ENCODE measurements around the gene PAK3. TPM values are rescaled to one million over a fixed set of nuclear protein-coding genes. Genes with fewer than 3 reads are reported as not detected.

The PAK3 gene
- total RNA-seq, 1 experiment from 2014 or later = 7.5 TPM

GRCh38 chrX:111101580-111101979 lies 5.6 kb downstream of the PAK3 start:
- no peak for DNase-seq

More at GRCh38 chrX:111101580-111101979, 5.6 kb downstream of the PAK3 start:
- Histone ChIP-seq H4K91ac (ENCODE audit: insufficient read length, low read depth, low read length) (no peak overlapping the region), H3K9me3 (ENCODE audit: control insufficient read depth, low read depth, low read length) (no peaks in the 10 kb centered on the region), H2BK12ac (ENCODE audit: insufficient read length, low read depth, low read length) (no peak overlapping the region), H3K23ac (ENCODE audit: insufficient read length, low read depth, low read length) (no peak overlapping the region), H2BK20ac (ENCODE audit: low read depth, low read length, poor library complexity, severe bottlenecking) (no peak overlapping the region), H2AK5ac (ENCODE audit: insufficient read length, low read length) (no peak overlapping the region), H3K14ac (ENCODE audit: insufficient read depth, low read length) (no peak overlapping the region), H3K18ac (ENCODE audit: insufficient read length, low read depth, low read length) (no peak overlapping the region), H2BK15ac (ENCODE audit: low read depth, low read length) (no peak overlapping the region), H3K9ac (ENCODE audit: extremely low read depth, insufficient read length, low read length) (no peak overlapping the region), H4K8ac (replicated peaks; ENCODE audit: insufficient read length, low read depth, low read length) (no peak overlapping the region), H2BK120ac (ENCODE audit: low read depth, low read length, poor library complexity, severe bottlenecking) (no peak overlapping the region), H4K20me1 (ENCODE audit: control insufficient read depth, insufficient read depth, insufficient read length) (no peaks in the 10 kb centered on the region), H3T11ph (ENCODE audit: low read length) (no peak overlapping the region), H3K56ac (ENCODE audit: insufficient read length, low read depth, low read length) (no peak overlapping the region), H2AFZ (ENCODE audit: low read length) (no peak overlapping the region), H3K79me2 (ENCODE audit: insufficient read depth, low read length) (no peaks in the 10 kb centered on the region), H3K4me1 (ENCODE audit: insufficient read depth, low read length) (peaks cover 3% of the 10 kb centered on the region; the same call in 1 of the 2 replicates), H3K4ac (ENCODE audit: low read depth, low read length) (no peak overlapping the region), H3K27me3 (ENCODE audit: insufficient read depth, low read length) (no peaks in the 10 kb centered on the region), H2BK5ac (ENCODE audit: insufficient read length, low read length) (no peak overlapping the region), H3K4me2 (ENCODE audit: insufficient read depth, insufficient read length, low read length) (no peak overlapping the region), H3K79me1 (ENCODE audit: insufficient read depth, low read depth, low read length, poor library complexity, severe bottlenecking) (no peaks in the 10 kb centered on the region), H4K5ac (ENCODE audit: insufficient read length, low read depth, low read length) (no peak overlapping the region), H3K23me2 (ENCODE audit: insufficient read length, low read depth, low read length, poor library complexity, severe bottlenecking) (peaks cover 3% of the 10 kb centered on the region), H3K27ac (ENCODE audit: insufficient read length, low read depth, low read length) (no peak overlapping the region)
- Mint-ChIP-seq H3K4me3 (no peak overlapping the region), H3K36me3 (ENCODE audit: insufficient read depth in 1 of 3, low read depth in 3 of 3) (peaks cover 0 to 20% (median 4%) of the 10 kb centered on the region in 3 experiments; a peak in 4 of 7 replicates), H3K27me3 (ENCODE audit: low read depth) (peaks cover 11% of the 10 kb centered on the region), H3K4me1 (peaks cover 34 to 36% of the 10 kb centered on the region in 2 experiments), H3K9me3 (no peaks in the 10 kb centered on the region), H3K27ac (no peak overlapping the region)
- TF ChIP-seq CTCF (conservative IDR thresholded peaks at IDR 0.05) = no peak
- WGBS (ENCODE audit: extremely low coverage, insufficient read length, low lambda C conversion rate) = no CpG with 5 or more reads among the region's 2 CpGs
